HEK293T (cell line): ENCODE measurements around the gene PEX26.

ENCODE experiments used
- CTCF ChIA-PET: fragments of 350-600 bp; formaldehyde crosslinking; extraction: SDS; loops from one replicate; lab custom pipeline; 2021; ENCODE audit warnings: antibody characterized with exemption, inconsistent platforms; lab: Yijun Ruan, JAX
- POLR2A ChIA-PET: fragments of 350-600 bp; formaldehyde crosslinking; extraction: SDS; loops from one replicate; lab custom pipeline; 2020; ENCODE audit warnings: antibody characterized with exemption, inconsistent platforms; lab: Yijun Ruan, JAX
- DNase-seq: peaks from one replicate; pipeline ENCODE4 v3.0.0; 2012; ENCODE audit warnings: mixed read lengths; ENCODE audit errors: extremely low spot score
- ARNT ChIP-seq: fragments of 450-650 bp; IDR thresholded peaks from 2 replicates; pipeline ENCODE4 v1.6.1; 2017; ENCODE audit warnings: mild to moderate bottlenecking
- BHLHE40 ChIP-seq: fragments of 450-650 bp; IDR thresholded peaks from 2 replicates; pipeline ENCODE4 v1.6.1; 2016; ENCODE audit warnings: mild to moderate bottlenecking, moderate library complexity, borderline replicate concordance
- ELF4 ChIP-seq: fragments of 450-650 bp; IDR thresholded peaks from 2 replicates; pipeline ENCODE4 v1.6.1; 2017; ENCODE audit warnings: antibody characterized with exemption
- FOXA1 ChIP-seq: fragments of 450-650 bp; IDR thresholded peaks from 2 replicates; pipeline ENCODE4 v1.6.1; 2016; ENCODE audit warnings: mild to moderate bottlenecking
- FOXK2 ChIP-seq: fragments of 450-650 bp; IDR thresholded peaks from 2 replicates; pipeline ENCODE4 v1.6.1; 2016; ENCODE audit warnings: mild to moderate bottlenecking
- FOXM1 ChIP-seq: fragments of 450-650 bp; IDR thresholded peaks from 2 replicates; pipeline ENCODE4 v1.6.1; 2017; ENCODE audit warnings: mild to moderate bottlenecking, borderline replicate concordance
- HDGF ChIP-seq: fragments of 450-650 bp; IDR thresholded peaks from 2 replicates; pipeline ENCODE4 v1.6.1; 2017; ENCODE audit warnings: antibody characterized with exemption, borderline replicate concordance
- L3MBTL2 ChIP-seq: fragments of 450-650 bp; conservative IDR thresholded peaks from 2 replicates; pipeline ENCODE4 v1.6.1; 2016; ENCODE audit warnings: mild to moderate bottlenecking
- LEF1 ChIP-seq: fragments of 450-650 bp; IDR thresholded peaks from 2 replicates; pipeline ENCODE4 v1.6.1; 2017; ENCODE audit warnings: mild to moderate bottlenecking, borderline replicate concordance
- PKNOX1 ChIP-seq: fragments of 450-650 bp; IDR thresholded peaks from 2 replicates; pipeline ENCODE4 v1.6.1; 2016
- SP1 ChIP-seq: fragments of 450-650 bp; IDR thresholded peaks from 2 replicates; pipeline ENCODE4 v1.6.1; 2017
- SUZ12 ChIP-seq: fragments of 450-650 bp; IDR thresholded peaks from 2 replicates; pipeline ENCODE4 v1.6.1; 2016; ENCODE audit warnings: mild to moderate bottlenecking
- TARDBP ChIP-seq: fragments of 450-650 bp; IDR thresholded peaks from 2 replicates; pipeline ENCODE4 v1.6.1; 2016
- ZNF384 ChIP-seq: fragments of 450-650 bp; IDR thresholded peaks from 2 replicates; pipeline ENCODE4 v1.6.1; 2016

PEX26 gene

DNA sequence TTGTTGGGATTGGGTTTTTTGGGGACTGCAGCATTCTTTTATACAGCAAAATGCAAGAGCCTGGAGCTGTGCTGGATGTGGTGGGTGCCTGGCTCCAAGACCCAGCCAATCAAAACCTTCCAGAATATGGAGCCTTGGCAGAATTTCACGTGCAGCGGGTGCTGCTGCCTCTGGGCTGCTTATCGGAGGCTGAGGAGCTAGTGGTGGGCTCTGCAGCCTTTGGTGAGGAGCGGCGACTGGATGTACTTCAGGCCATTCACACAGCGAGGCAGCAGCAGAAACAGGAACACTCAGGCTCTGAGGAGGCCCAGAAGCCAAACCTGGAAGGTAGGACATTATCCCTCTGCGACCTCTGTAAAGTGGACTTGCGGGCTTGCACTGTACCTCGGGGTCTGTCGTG lies 5.6 kb downstream of the PEX26 start:
- DNase-seq = no peak
- no peak for TF ChIP-seq LEF1
- TF ChIP-seq ZNF384 = no peak
- no peak for TF ChIP-seq FOXK2
- TF ChIP-seq FOXM1 = no peak
- TF ChIP-seq HDGF = no peak
- ChIA-PET CTCF (no interaction called here), POLR2A (no interaction called here)

DNA sequence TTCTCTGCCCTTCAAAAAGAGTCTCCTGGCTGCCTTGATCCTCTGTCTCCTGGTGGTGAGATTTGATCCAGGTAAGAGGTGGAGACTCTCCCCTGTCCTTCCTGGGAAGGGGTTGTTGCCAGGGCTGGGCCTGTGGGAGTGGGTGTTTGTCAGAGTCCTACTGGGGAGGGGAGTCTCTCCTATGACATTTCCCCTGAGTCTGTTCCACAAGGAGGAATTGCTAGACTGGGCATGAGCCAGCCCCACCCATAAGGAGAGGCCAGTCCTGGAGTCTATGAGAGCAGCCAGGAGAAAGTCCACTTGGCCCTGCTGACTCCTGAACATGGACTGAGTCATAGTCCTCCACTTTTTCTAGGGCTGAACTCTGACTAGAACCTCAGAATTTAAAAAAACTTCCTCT lies 7.4 kb downstream of the PEX26 start:
- ChIA-PET POLR2A (no interaction called here), CTCF (no interaction called here)
- no peak for DNase-seq
- no peak for TF ChIP-seq ZNF384

DNA sequence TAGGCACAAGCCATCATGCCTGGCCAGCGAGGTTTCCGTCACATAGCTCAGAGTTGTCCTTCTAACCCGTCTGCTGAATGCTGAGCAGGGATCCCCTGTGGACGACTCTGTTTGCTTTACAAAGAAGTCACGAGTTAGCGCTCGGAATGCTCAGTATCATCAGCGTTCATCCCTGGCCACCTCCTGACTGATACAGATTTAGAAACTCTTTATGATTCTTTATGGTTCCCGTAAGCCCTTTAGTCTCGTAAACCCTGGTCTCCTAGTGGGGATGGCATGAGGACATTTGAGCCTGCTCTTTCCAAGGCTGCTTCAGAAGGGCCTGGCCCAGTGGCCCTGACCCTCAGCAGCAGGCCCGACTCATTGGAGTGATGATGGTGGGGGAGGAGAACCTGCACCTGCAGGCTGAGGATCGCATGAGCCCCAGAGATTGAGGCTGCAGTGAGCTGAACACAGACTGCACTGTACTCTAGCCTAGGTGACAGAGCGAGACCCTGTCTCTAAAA lies 9.6 kb downstream of the PEX26 start:
- TF ChIP-seq BHLHE40 = no peak
- no peak for TF ChIP-seq LEF1
- TF ChIP-seq ARNT = no peak
- POLR2A ChIA-PET = interaction anchor here (2.8 kb wide), 1 partner anchor 10 kb away, joined by 9 read pairs; the partner anchor contains the start of gene PEX26
- DNase-seq = no peak
- CTCF ChIA-PET = interaction anchor here (0.9 kb wide), 1 partner anchor 11 kb away, joined by 4 read pairs; no protein-coding TSS in a partner anchor

DNA sequence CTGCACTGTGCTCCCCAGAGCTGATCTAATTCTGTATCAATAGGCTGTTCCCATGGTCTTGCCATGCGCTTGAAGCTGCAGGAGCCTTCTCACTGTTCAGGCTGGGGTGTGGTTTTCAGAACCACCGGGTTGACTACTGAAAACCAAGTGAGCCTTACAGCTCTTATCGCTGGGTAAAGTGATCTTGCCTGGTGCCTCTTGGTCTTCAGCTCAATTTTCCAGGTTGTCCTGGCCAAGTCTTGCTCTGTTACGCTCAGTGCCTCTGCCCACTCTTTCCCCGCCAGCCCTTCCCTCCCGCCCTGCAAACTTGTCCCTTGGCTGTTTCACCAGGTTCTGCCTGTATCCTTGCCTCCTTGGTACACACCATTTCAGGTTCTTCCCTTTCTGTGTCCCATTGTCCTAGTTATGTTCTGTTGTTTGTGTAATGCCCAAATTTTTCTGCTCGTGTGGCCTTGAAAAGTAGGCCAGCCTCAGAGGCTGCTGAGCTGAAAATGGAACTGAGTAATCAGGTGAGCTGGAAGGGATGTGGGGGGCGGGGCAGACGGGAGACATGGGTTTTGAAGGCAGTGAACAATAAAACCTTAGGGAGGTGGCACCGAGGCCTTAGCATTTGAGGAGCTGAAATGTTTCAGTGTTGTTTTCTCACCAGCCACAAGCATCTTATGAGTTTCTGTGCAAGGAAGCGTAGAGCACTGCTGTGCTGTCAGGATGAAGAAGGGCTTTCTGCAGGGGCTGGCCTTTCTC lies 11.2 kb downstream of the PEX26 start:
- ChIA-PET POLR2A (interaction anchor here (1.6 to 2.8 kb wide), 2 partner anchors 11 to 61 kb away, joined by 4 to 9 read pairs; partner anchors contain the start of genes PEX26 and USP18), CTCF (interaction anchor here (0.5 to 1.1 kb wide), 2 partner anchors 11 to 74 kb away, joined by 4 to 11 read pairs; no protein-coding TSS in a partner anchor)
- TF ChIP-seq ARNT = no peak
- no peak for DNase-seq

DNA sequence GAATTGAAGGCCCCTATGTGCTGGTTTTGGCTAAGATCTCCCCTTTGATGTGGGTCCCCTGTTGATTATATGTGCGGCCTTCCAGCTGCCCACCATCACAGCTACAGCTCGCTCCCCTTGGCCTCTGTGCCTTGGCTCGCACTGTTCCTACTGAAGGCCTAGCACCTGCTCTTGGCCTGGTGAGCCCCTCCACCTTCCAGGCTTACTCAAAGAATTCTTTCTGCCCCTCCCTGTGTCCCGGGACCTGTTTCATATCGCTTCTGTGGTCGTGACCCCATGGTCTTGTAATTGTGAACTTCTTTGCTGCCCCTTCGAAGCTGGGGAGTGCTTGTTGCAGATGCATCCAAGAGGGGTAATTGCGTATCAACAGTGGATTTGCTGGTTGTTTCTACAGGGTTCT lies 12.5 kb downstream of the PEX26 start:
- no peak for DNase-seq
- TF ChIP-seq L3MBTL2 = no peak
- TF ChIP-seq FOXK2 = no peak
- TF ChIP-seq HDGF = no peak
- no peak for TF ChIP-seq LEF1
- TF ChIP-seq SUZ12 = no peak
- no peak for TF ChIP-seq SP1
- TF ChIP-seq TARDBP = no peak
- TF ChIP-seq ARNT = no peak
- no peak for TF ChIP-seq FOXM1
- TF ChIP-seq BHLHE40 = no peak
- POLR2A ChIA-PET = interaction anchor here (1.8 kb wide), 1 partner anchor 60 kb away, joined by 4 read pairs; the partner anchor contains the start of gene USP18
- CTCF ChIA-PET = no interaction called here

GRCh38 chr22:18091478-18091877 lies 13.7 kb downstream of the PEX26 start:
- CTCF ChIA-PET = no interaction called here
- TF ChIP-seq FOXA1 = no peak
- no peak for TF ChIP-seq HDGF
- TF ChIP-seq ELF4 = no peak
- no peak for DNase-seq
- POLR2A ChIA-PET = interaction anchor here (1.2 to 1.8 kb wide), 2 partner anchors 12 to 58 kb away, joined by 3 to 4 read pairs; partner anchors contain the start of gene USP18

DNA sequence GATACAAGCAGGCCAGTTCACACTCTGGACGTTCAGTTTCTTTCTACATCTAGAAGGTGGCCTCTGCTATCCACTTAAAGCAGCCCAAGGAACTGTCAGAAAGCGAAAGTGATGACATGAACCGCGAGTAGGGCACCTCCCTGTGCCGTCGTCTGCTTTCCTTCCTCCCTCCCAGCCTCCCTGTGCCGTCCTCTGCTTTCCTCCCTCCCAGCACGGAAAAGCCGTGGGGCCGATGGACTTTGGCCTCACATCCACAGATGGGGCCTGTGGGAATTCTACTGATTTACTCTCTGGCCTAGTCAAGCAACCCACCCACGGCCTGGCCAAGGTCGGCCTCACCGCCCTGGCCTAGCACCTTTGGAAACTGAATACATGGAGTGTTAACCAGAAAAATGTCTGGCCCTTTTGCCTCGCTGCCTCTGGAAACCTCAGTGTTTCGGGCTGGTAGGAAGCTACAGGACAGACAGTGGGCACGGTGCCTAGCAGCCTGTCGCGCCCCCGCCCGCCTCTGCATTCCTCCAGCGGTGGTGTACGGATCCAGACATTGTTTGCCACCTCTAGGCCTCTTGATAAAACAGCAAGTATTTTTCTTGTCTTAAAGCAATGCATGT lies 14.2 kb downstream of the PEX26 start:
- no peak for DNase-seq
- TF ChIP-seq LEF1 = no peak
- no peak for TF ChIP-seq SP1
- TF ChIP-seq FOXM1 = no peak
- TF ChIP-seq HDGF = no peak
- no peak for TF ChIP-seq SUZ12
- no peak for TF ChIP-seq FOXK2
- TF ChIP-seq ARNT = no peak
- POLR2A ChIA-PET = interaction anchor here (1.2 to 1.8 kb wide), 2 partner anchors 12 to 58 kb away, joined by 3 to 4 read pairs; partner anchors contain the start of gene USP18
- CTCF ChIA-PET = no interaction called here

- ChIA-PET POLR2A (no interaction called here), CTCF (interaction anchor here (0.8 kb wide), 1 partner anchor 17 kb away, joined by 4 read pairs; no protein-coding TSS in a partner anchor)
- TF ChIP-seq LEF1 (no peak), L3MBTL2 (no peak), PKNOX1 (no peak), BHLHE40 (no peak), FOXM1 (no peak)
- DNase-seq = no peak
These were observed 15.9 kb downstream of the PEX26 start for GRCh38 chr22:18093661-18094060.
